Measurements from ENCODE around the gene SNRNP70. TPM values are rescaled to one million over a fixed set of nuclear protein-coding genes. Genes with fewer than 3 reads are reported as not detected.

SNRNP70 gene
- total and polyA plus RNA-seq, 10 of the 15 experiments (the other 5 are each of a cell fraction or from before 2014, with no cell fraction given), result 2.7 to 453 (median 159) TPM

DNA sequence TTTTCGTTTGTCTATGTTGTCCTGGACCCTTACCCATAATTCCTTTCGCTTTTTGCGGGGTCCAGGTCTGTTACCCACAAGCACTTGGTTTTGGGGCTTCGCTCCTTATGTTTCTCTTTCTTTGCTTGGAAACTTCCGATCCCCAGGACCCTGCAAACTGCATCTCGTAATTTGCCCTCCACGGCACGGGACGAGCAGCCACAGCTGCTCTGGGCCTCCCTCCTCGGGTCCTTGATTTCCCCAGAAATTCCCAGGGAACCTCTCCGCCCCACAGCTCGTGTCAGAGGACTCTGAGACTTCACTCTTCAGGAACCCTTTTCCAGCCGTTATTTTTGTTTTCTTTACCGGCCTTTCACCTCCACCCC is 599 bp downstream of the SNRNP70 start (continued):
- TF ChIP-seq, protein P1, sequence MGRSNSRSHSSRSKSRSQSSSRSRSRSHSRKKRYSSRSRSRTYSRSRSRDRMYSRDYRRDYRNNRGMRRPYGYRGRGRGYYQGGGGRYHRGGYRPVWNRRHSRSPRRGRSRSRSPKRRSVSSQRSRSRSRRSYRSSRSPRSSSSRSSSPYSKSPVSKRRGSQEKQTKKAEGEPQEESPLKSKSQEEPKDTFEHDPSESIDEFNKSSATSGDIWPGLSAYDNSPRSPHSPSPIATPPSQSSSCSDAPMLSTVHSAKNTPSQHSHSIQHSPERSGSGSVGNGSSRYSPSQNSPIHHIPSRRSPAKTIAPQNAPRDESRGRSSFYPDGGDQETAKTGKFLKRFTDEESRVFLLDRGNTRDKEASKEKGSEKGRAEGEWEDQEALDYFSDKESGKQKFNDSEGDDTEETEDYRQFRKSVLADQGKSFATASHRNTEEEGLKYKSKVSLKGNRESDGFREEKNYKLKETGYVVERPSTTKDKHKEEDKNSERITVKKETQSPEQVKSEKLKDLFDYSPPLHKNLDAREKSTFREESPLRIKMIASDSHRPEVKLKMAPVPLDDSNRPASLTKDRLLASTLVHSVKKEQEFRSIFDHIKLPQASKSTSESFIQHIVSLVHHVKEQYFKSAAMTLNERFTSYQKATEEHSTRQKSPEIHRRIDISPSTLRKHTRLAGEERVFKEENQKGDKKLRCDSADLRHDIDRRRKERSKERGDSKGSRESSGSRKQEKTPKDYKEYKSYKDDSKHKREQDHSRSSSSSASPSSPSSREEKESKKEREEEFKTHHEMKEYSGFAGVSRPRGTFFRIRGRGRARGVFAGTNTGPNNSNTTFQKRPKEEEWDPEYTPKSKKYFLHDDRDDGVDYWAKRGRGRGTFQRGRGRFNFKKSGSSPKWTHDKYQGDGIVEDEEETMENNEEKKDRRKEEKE (IDR thresholded peaks at IDR 0.05), result no peak
- TF ChIP-seq WRNIP1 (IDR thresholded peaks at IDR 0.05; ENCODE audit: borderline replicate concordance, low read depth, low read length) (0 out of 2 replicates have a peak, but pooled peaks have one; percentile 74), BCL11A (IDR thresholded peaks at IDR 0.05; ENCODE audit: low read depth, low read length) (no peak), MTA2 (IDR thresholded peaks at IDR 0.05; ENCODE audit: low read depth) (0 out of 2 replicates have a peak, but pooled peaks have one; percentile 21), HCFC1 (IDR thresholded peaks at IDR 0.05; ENCODE audit: low read length) (no peak), MYC (IDR thresholded peaks at IDR 0.05; ENCODE audit: insufficient read depth, insufficient read length, insufficient replicate concordance, low read length, severe bottlenecking) (no peak), IKZF2 (IDR thresholded peaks at IDR 0.05) (0 out of 4 replicates have a peak, but pooled peaks of 1 of the 2 experiments have one; percentile 6)
- TF ChIP-seq, protein P2, sequence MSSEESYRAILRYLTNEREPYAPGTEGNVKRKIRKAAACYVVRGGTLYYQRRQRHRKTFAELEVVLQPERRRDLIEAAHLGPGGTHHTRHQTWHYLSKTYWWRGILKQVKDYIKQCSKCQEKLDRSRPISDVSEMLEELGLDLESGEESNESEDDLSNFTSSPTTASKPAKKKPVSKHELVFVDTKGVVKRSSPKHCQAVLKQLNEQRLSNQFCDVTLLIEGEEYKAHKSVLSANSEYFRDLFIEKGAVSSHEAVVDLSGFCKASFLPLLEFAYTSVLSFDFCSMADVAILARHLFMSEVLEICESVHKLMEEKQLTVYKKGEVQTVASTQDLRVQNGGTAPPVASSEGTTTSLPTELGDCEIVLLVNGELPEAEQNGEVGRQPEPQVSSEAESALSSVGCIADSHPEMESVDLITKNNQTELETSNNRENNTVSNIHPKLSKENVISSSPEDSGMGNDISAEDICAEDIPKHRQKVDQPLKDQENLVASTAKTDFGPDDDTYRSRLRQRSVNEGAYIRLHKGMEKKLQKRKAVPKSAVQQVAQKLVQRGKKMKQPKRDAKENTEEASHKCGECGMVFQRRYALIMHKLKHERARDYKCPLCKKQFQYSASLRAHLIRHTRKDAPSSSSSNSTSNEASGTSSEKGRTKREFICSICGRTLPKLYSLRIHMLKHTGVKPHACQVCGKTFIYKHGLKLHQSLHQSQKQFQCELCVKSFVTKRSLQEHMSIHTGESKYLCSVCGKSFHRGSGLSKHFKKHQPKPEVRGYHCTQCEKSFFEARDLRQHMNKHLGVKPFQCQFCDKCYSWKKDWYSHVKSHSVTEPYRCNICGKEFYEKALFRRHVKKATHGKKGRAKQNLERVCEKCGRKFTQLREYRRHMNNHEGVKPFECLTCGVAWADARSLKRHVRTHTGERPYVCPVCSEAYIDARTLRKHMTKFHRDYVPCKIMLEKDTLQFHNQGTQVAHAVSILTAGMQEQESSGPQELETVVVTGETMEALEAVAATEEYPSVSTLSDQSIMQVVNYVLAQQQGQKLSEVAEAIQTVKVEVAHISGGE (CRISPR knock-in tag; IDR thresholded peaks at IDR 0.05), result no peak

Data from GM12878 (cell line).